Keratinocyte (primary cell): ENCODE results near the gene ZNF132. TPM values are rescaled to one million over a fixed set of nuclear protein-coding genes. Genes with fewer than 3 reads are reported as not detected.

Experiments used
- DNase-seq: peaks from one replicate; pipeline ENCODE4 v3.0.0-alpha.2; 2011; ENCODE audit warnings: low read depth, missing footprints, low spot score
- FAIRE-seq: peaks from 2 replicates; lab custom pipeline; 2011; peaks lifted over from hg19 to GRCh38; lab: Jason Lieb, UNC
- H2AFZ ChIP-seq: 2 replicates; pipeline ENCODE4 v1.6.0; 2012; ENCODE audit warnings: low read length, control low read depth, inconsistent platforms; ENCODE audit not compliant: control insufficient read depth
- H3K27ac ChIP-seq: 2 replicates; pipeline ENCODE4 v1.5.1; 2011; ENCODE audit warnings: low read length; ENCODE audit not compliant: control insufficient read depth, insufficient read depth
- H3K27me3 ChIP-seq: 3 replicates; pipeline ENCODE4 v1.6.0; 2011; ENCODE audit warnings: low read length; ENCODE audit not compliant: control insufficient read depth, insufficient read depth; ENCODE audit errors: extremely low read depth
- H3K36me3 ChIP-seq, 2 experiments: 2 replicates in 1 of 2; 3 replicates in 1 of 2; pipeline ENCODE4 v1.5.1; 2011; ENCODE audit warnings: low read length in 2 of 2, mild to moderate bottlenecking in 1 of 2; ENCODE audit not compliant: control insufficient read depth in 2 of 2, insufficient read depth in 2 of 2; ENCODE audit errors: extremely low read depth in 1 of 2
- H3K4me1 ChIP-seq: 3 replicates; pipeline ENCODE4 v1.5.1; 2011; ENCODE audit warnings: low read length; ENCODE audit not compliant: control insufficient read depth, insufficient read depth; ENCODE audit errors: extremely low read depth
- H3K4me2 ChIP-seq: 3 replicates; pipeline ENCODE4 v1.6.0; 2011; ENCODE audit warnings: low read depth, low read length; ENCODE audit not compliant: control insufficient read depth, insufficient read depth; ENCODE audit errors: extremely low read depth
- H3K4me3 ChIP-seq, 3 experiments: fragments of 200-600 bp in 1 of 3; sonication (generic) in 1 of 3; 2 replicates in 2 of 3; 3 replicates in 1 of 3; pipeline ENCODE4 v1.5.1; 2011 to 2016; ENCODE audit warnings: low read length in 3 of 3, mild to moderate bottlenecking in 3 of 3, control low read depth in 2 of 3, inconsistent platforms in 1 of 3, low read depth in 1 of 3, mixed read lengths in 1 of 3, mixed run types in 1 of 3, moderate library complexity in 1 of 3; ENCODE audit not compliant: control insufficient read depth in 2 of 3, insufficient read depth in 2 of 3; ENCODE audit errors: extremely low read depth in 1 of 3
- H3K79me2 ChIP-seq: 2 replicates; pipeline ENCODE4 v1.6.0; 2012; ENCODE audit warnings: low read length; ENCODE audit not compliant: control insufficient read depth, insufficient read depth
- H3K9ac ChIP-seq: 3 replicates; pipeline ENCODE4 v1.6.0; 2011; ENCODE audit warnings: low read length; ENCODE audit not compliant: control insufficient read depth, insufficient read depth; ENCODE audit errors: extremely low read depth
- H3K9me1 ChIP-seq: 3 replicates; pipeline ENCODE4 v1.6.0; 2011; ENCODE audit warnings: low read length; ENCODE audit not compliant: control insufficient read depth, insufficient read depth; ENCODE audit errors: extremely low read depth
- H3K9me3 ChIP-seq: 2 replicates; pipeline ENCODE4 v1.5.1; 2012; ENCODE audit warnings: low read depth, low read length; ENCODE audit not compliant: control insufficient read depth
- H4K20me1 ChIP-seq: 3 replicates; pipeline ENCODE4 v1.6.0; 2011; ENCODE audit warnings: low read length; ENCODE audit not compliant: control insufficient read depth, insufficient read depth; ENCODE audit errors: extremely low read depth
- CTCF ChIP-seq, 3 experiments: IDR thresholded peaks in 1 of 3; conservative IDR thresholded peaks in 1 of 3; optimal IDR thresholded peaks in 1 of 3; 2 replicates in 2 of 3; 3 replicates in 1 of 3; pipeline versions ENCODE3 to v1.5.1; 2011; ENCODE audit warnings: low read length in 3 of 3, mild to moderate bottlenecking in 3 of 3, moderate library complexity in 2 of 3, control low read depth in 1 of 3, inconsistent platforms in 1 of 3; ENCODE audit not compliant: insufficient read depth in 2 of 3; ENCODE audit errors: extremely low read depth in 1 of 3
- EZH2 ChIP-seq: IDR thresholded peaks from one replicate; pipeline ENCODE4 v1.6.1; 2012; ENCODE audit warnings: inconsistent platforms, mild to moderate bottlenecking, low read length, moderate library complexity
- dilution Hi-C: fragments of 300-500 bp; cut with MboI; formaldehyde crosslinking; loops from one replicate; pipeline ENCODE4 v1.7.0; 2020; ENCODE audit warnings: low sequenced_read_pairs; ENCODE audit not compliant: extremely low pct_ligation_motif_present
- polyA plus RNA-seq, 5 experiments: library from polyadenylated mRNA; depleted of rRNA in 3 of 5; stranded (reverse) in 3 of 5; stranded (forward) in 1 of 5; unstranded in 1 of 5; fragments of >200 nt; gene quantifications; 1 replicate in 1 of 5; 2 replicates in 3 of 5; 3 replicates in 1 of 5; pipeline versions ENCODE4 v1.2.1 to v1.2.3, GENCODE V29; 2011 to 2012; ENCODE audit warnings: missing spikeins in 2 of 5, low read depth in 1 of 5, low replicate concordance in 1 of 5

ZNF132 gene
- polyA plus RNA-seq, 1 donor (not counting 4 experiments of a cell fraction or from before 2014, with no cell fraction given), result 1.6 TPM

- peaks cover 18 to 29% of the 10 kb centered on the region in 2 experiments for H3K36me3 ChIP-seq
- no peak for TF ChIP-seq EZH2
- no peaks in the 10 kb centered on the region for H3K27me3 ChIP-seq
Observed at GRCh38 chr19:58417071-58417470, 22.9 kb downstream of the ZNF132 start.

GRCh38 chr19:58416604-58417003 is 23.3 kb downstream of the ZNF132 start:
- dilution Hi-C loops, result no loop called here
- DNase-seq (no peak), FAIRE-seq (no peak)
- H3K79me2 ChIP-seq, result peaks cover 7% of the 10 kb centered on the region
- no peaks in the 10 kb centered on the region for H3K4me1 ChIP-seq
- no peaks in the 10 kb centered on the region for H3K27me3 ChIP-seq
- H3K9me3 ChIP-seq, result no peaks in the 10 kb centered on the region
- no peak overlapping the region for H3K4me3 ChIP-seq
- no peak overlapping the region for H3K4me2 ChIP-seq
- no peak overlapping the region for H2AFZ ChIP-seq
- no peak overlapping the region for H3K27ac ChIP-seq
- no peaks in the 10 kb centered on the region for H4K20me1 ChIP-seq
- no peak overlapping the region for H3K9ac ChIP-seq
- H3K36me3 ChIP-seq, result peaks cover 18 to 29% of the 10 kb centered on the region in 2 experiments
- no peaks in the 10 kb centered on the region for H3K9me1 ChIP-seq
- TF ChIP-seq CTCF (optimal IDR thresholded peaks at IDR 0.05 in 1 of 3, IDR thresholded peaks at IDR 0.05 in 1 of 3, conservative IDR thresholded peaks at IDR 0.05 in 1 of 3; ENCODE audit: extremely low read depth in 1 of 3, insufficient read depth in 2 of 3, low read length in 3 of 3) (no peak), EZH2 (no peak)

More at GRCh38 chr19:58417071-58417470, 22.9 kb downstream of the ZNF132 start:
- dilution Hi-C loops, result no loop called here
- Histone ChIP-seq H3K27ac (no peak overlapping the region), H3K9ac (no peak overlapping the region), H3K4me3 (no peak overlapping the region), H3K4me2 (no peak overlapping the region), H2AFZ (no peak overlapping the region), H3K79me2 (peaks cover 7% of the 10 kb centered on the region), H3K9me1 (no peaks in the 10 kb centered on the region), H3K4me1 (no peaks in the 10 kb centered on the region), H3K9me3 (no peaks in the 10 kb centered on the region), H4K20me1 (no peaks in the 10 kb centered on the region)
- DNase-seq (no peak), FAIRE-seq (no peak)
